ENCODE measurements around the gene FSD1. TPM values are rescaled to one million over a fixed set of nuclear protein-coding genes. Genes with fewer than 3 reads are reported as not detected.

Gene FSD1
- total and polyA plus RNA-seq, 10 donors: 0.80 to 6.6 (median 2.2) TPM

GRCh38 chr19:4358709-4359626 is 54.6 kb downstream of the FSD1 start:
- Histone ChIP-seq H3K4me1 (peaks cover 0 to 6% (median 0%) of the 10 kb centered on the region in 6 donors), H3K36me3 (peaks cover 4 to 97% (median 62%) of the 10 kb centered on the region in 6 donors), H3K9me3 (no peaks in the 10 kb centered on the region), H3K27me3 (replicated peaks in 1 of 7) (no peaks in the 10 kb centered on the region), H3K27ac (no peak overlapping the region), H3K4me3 (no peak overlapping the region)
- intact Hi-C loops (cut with DNase I; ENCODE audit: low total_unique reads): no loop called here
- DNase-seq: no peak
- TF ChIP-seq, protein P1, sequence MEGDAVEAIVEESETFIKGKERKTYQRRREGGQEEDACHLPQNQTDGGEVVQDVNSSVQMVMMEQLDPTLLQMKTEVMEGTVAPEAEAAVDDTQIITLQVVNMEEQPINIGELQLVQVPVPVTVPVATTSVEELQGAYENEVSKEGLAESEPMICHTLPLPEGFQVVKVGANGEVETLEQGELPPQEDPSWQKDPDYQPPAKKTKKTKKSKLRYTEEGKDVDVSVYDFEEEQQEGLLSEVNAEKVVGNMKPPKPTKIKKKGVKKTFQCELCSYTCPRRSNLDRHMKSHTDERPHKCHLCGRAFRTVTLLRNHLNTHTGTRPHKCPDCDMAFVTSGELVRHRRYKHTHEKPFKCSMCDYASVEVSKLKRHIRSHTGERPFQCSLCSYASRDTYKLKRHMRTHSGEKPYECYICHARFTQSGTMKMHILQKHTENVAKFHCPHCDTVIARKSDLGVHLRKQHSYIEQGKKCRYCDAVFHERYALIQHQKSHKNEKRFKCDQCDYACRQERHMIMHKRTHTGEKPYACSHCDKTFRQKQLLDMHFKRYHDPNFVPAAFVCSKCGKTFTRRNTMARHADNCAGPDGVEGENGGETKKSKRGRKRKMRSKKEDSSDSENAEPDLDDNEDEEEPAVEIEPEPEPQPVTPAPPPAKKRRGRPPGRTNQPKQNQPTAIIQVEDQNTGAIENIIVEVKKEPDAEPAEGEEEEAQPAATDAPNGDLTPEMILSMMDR (IDR thresholded peaks at IDR 0.05 in 8 of 11, conservative IDR thresholded peaks at IDR 0.05 in 3 of 11): no peak
- TF ChIP-seq POLR2A (IDR thresholded peaks at IDR 0.05): no peak
- peak; percentile 28 to 57 (median 45) for TF ChIP-seq POLR2AphosphoS5 (IDR thresholded peaks at IDR 0.05)
- WGBS, 5 donors: 87 to 93% (median 90%) methylated on average over 15 to 25 of the region's 25 CpGs

DNA sequence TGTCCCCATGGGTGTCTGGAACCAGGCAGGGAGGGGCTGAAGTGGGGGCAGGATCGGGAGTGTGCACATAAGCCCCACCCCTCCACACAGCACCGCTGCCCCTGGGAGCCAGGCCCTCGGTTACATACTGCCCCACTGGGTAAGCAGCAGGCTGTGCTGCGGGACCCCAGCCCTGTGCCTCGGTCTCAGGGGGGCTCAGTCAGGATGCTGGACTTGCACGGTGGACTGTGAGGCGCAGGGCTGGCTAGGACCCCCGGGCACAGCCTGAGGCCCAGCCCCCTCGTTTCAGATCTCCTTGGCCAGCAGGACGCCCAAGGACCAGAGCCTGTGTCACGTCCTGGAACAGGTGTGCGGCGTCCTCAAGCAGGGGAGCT is 55.2 kb downstream of the FSD1 start:
- WGBS, 5 donors: 86 to 89% (median 89%) methylated on average over 7 to 13 of the region's 13 CpGs
- Histone ChIP-seq H3K4me3 (no peak overlapping the region), H3K27me3 (replicated peaks in 1 of 7) (no peaks in the 10 kb centered on the region), H3K4me1 (peaks cover 0 to 6% (median 0%) of the 10 kb centered on the region in 6 donors), H3K36me3 (peaks cover 4 to 98% (median 68%) of the 10 kb centered on the region in 6 donors), H3K9me3 (no peaks in the 10 kb centered on the region), H3K27ac (no peak overlapping the region)
- intact Hi-C loops (cut with DNase I; ENCODE audit: low total_unique reads): no loop called here
- peak; percentile 64 for DNase-seq
- TF ChIP-seq, protein P1 (IDR thresholded peaks at IDR 0.05 in 8 of 11, conservative IDR thresholded peaks at IDR 0.05 in 3 of 11): no peak
- TF ChIP-seq POLR2A (IDR thresholded peaks at IDR 0.05) (no peak), POLR2AphosphoS5 (IDR thresholded peaks at IDR 0.05) (peak in 2 of 3 donors; percentile 23 to 65)

DNA sequence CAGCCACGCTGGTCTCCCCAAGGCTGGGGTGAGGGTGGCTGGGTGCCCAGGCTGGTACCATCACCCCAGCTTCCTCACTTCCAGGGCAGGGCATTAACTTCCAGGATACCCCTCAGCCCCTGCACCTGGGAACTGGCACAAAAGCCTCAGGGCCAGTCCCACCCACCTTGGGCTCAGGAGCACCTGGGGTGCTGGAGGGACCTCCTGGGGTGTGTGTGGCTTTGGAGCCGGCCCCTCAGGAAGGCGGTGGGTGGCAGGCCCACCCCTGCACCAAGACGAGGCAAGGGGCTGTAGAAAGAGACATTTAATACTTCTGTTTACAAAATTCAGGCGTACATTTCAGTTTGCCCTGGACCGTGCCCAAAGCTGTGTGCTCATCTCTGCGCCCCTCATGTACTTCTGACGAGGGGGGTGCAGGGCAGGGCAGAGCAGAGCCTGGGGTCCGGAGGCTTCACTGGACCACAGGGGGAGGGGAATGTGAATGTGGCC is 55.7 kb downstream of the FSD1 start:
- Histone ChIP-seq H3K36me3 (peaks cover 4 to 98% (median 70%) of the 10 kb centered on the region in 6 donors), H3K4me1 (peaks cover 0 to 6% (median 0%) of the 10 kb centered on the region in 6 donors), H3K27me3 (replicated peaks in 1 of 7) (no peaks in the 10 kb centered on the region), H3K9me3 (no peaks in the 10 kb centered on the region), H3K4me3 (no peak overlapping the region), H3K27ac (peak overlapping the region in 1 of 8 donors; percentile 13)
- TF ChIP-seq POLR2AphosphoS5 (IDR thresholded peaks at IDR 0.05) (no peak), POLR2A (IDR thresholded peaks at IDR 0.05) (no peak)
- TF ChIP-seq, protein P1 (IDR thresholded peaks at IDR 0.05 in 8 of 11, conservative IDR thresholded peaks at IDR 0.05 in 3 of 11): no peak
- intact Hi-C loops (cut with DNase I; ENCODE audit: low total_unique reads): no loop called here
- DNase-seq: no peak
- WGBS, 5 donors: 69 to 94% (median 86%) methylated on average over 6 to 9 of the region's 9 CpGs

DNA sequence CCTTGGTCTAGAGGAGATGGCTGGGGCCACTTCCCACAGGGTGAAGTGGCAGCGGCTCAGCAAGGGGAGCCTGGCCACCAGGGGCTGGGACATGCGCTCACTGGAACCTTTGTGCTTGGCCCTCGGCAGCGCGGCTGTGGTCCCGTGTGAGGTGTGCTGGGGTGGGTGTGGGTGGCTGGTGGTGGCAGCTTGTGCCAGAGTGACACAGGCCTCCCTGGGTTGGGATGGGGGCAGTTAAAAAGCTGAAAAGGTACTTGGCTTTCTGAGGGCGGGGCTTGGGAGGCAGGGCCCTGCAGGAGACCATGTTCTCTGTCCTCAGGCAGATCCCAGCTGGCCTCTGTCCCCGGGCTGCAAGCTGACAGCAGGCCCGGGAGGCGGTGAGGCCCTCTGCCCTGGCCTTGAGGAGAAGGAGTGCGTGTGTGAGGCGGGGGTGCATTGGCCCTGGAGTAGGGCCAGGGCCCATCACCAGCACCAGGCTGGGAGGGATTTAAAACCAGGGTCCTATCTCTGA is 56.3 kb downstream of the FSD1 start:
- 77 to 89% (median 83%) methylated on average over 2 to 12 of the region's 12 CpGs for WGBS, 5 donors
- Histone ChIP-seq H3K9me3 (no peaks in the 10 kb centered on the region), H3K27me3 (replicated peaks in 1 of 7) (no peaks in the 10 kb centered on the region), H3K27ac (peak overlapping the region in 3 of 8 donors; percentile 8 to 13 (median 10)), H3K36me3 (peaks cover 4 to 100% (median 76%) of the 10 kb centered on the region in 6 donors), H3K4me1 (peaks cover 0 to 6% (median 0%) of the 10 kb centered on the region in 6 donors), H3K4me3 (no peak overlapping the region)
- DNase-seq: peak; percentile 74
- intact Hi-C loops (cut with DNase I; ENCODE audit: low total_unique reads): no loop called here
- TF ChIP-seq POLR2A (IDR thresholded peaks at IDR 0.05) (no peak), POLR2AphosphoS5 (IDR thresholded peaks at IDR 0.05) (peak in 1 of 3 donors; percentile 51)
- TF ChIP-seq, protein P1 (IDR thresholded peaks at IDR 0.05 in 8 of 11, conservative IDR thresholded peaks at IDR 0.05 in 3 of 11): no peak

All from spleen (tissue), 11 donors.